H1 (cell line): ENCODE data around the gene MARCHF10. TPM values are rescaled to one million over a fixed set of nuclear protein-coding genes. Genes with fewer than 3 reads are reported as not detected.

Experiments used
- CTCF ChIA-PET: fragments of 300-600 bp; sonication (Branson Sonifier 250); formaldehyde crosslinking; loops from one replicate; lab custom pipeline; 2021; ENCODE audit not compliant: partially characterized antibody; lab: Charles Lee
- POLR2A ChIA-PET: fragments of 300-600 bp; sonication (Branson Sonifier 250); formaldehyde crosslinking; loops from one replicate; lab custom pipeline; 2021; ENCODE audit warnings: inconsistent platforms; ENCODE audit not compliant: partially characterized antibody; lab: Charles Lee
- DNase-seq, 2 experiments: peaks; one replicate each; pipeline versions ENCODE4 v3.0.0 to v3.0.0-alpha.2; 2010 to 2022; ENCODE audit warnings: low spot score in 2 of 2, low read depth in 1 of 2, mixed read lengths in 1 of 2
- FAIRE-seq: peaks from 2 replicates; lab custom pipeline; 2011; peaks lifted over from hg19 to GRCh38; lab: Jason Lieb, UNC
- H2AFZ ChIP-seq: 2 replicates; pipeline ENCODE4 v1.8.1; 2012; ENCODE audit warnings: low read length, inconsistent platforms
- H2AK5ac ChIP-seq: 2 replicates; pipeline ENCODE4 v1.6.1; 2013; ENCODE audit warnings: low read depth, low read length
- H2BK120ac ChIP-seq: replicated peaks from 2 replicates; pipeline ENCODE3; 2013; ENCODE audit warnings: low read depth, low read length, inconsistent platforms
- H2BK12ac ChIP-seq: 2 replicates; pipeline ENCODE4 v1.6.1; 2013; ENCODE audit warnings: low read depth, low read length
- H2BK15ac ChIP-seq: 2 replicates; pipeline ENCODE4 v1.6.1; 2013; ENCODE audit warnings: low read length
- H2BK20ac ChIP-seq: 2 replicates; pipeline ENCODE4 v1.6.1; 2013; ENCODE audit warnings: low read length
- H2BK5ac ChIP-seq: 2 replicates; pipeline ENCODE4 v1.6.1; 2013; ENCODE audit warnings: low read depth, low read length
- H3K14ac ChIP-seq: 2 replicates; pipeline ENCODE4 v1.6.1; 2013; ENCODE audit warnings: inconsistent platforms; ENCODE audit not compliant: insufficient read length
- H3K18ac ChIP-seq: 2 replicates; pipeline ENCODE4 v1.6.1; 2013; ENCODE audit warnings: low read length; ENCODE audit errors: extremely low read depth
- H3K23ac ChIP-seq: 2 replicates; pipeline ENCODE4 v1.6.1; 2013; ENCODE audit warnings: inconsistent platforms; ENCODE audit not compliant: insufficient read length
- H3K23me2 ChIP-seq: 2 replicates; pipeline ENCODE4 v1.6.1; 2013; ENCODE audit warnings: low read depth, low read length
- H3K27ac ChIP-seq: 2 replicates; pipeline ENCODE4 v1.6.1; 2011; ENCODE audit warnings: low read depth, low read length, inconsistent platforms
- H3K27me3 ChIP-seq, 4 experiments: replicated peaks in 1 of 4; 1 replicate in 1 of 4; 2 replicates in 3 of 4; pipeline versions ENCODE4 v1.6.1 to v1.8.1; 2011 to 2013; ENCODE audit warnings: low read length in 3 of 4, mild to moderate bottlenecking in 3 of 4, inconsistent platforms in 2 of 4, mixed read lengths in 2 of 4, moderate library complexity in 1 of 4; ENCODE audit not compliant: control insufficient read depth in 3 of 4, insufficient read depth in 3 of 4; ENCODE audit errors: extremely low read depth in 1 of 4
- H3K36me3 ChIP-seq, 4 experiments: 2 replicates each; pipeline versions ENCODE4 v1.6.1 to v1.8.1; 2011 to 2013; ENCODE audit warnings: mild to moderate bottlenecking in 4 of 4, low read length in 3 of 4, moderate library complexity in 2 of 4, control low read depth in 1 of 4, inconsistent platforms in 1 of 4; ENCODE audit not compliant: insufficient read depth in 4 of 4, control insufficient read depth in 2 of 4
- H3K4ac ChIP-seq: replicated peaks from 2 replicates; pipeline ENCODE3; 2013; ENCODE audit warnings: low read length, low read depth, mixed read lengths, inconsistent platforms; ENCODE audit not compliant: insufficient read length
- H3K4me1 ChIP-seq, 4 experiments: replicated peaks in 1 of 4; 1 replicate in 1 of 4; 2 replicates in 3 of 4; pipeline versions ENCODE4 v1.6.1 to v1.8.1; 2011 to 2013; ENCODE audit warnings: low read length in 3 of 4, inconsistent platforms in 2 of 4, mixed read lengths in 1 of 4; ENCODE audit not compliant: insufficient read depth in 4 of 4, control insufficient read depth in 3 of 4
- H3K4me2 ChIP-seq, 2 experiments: 2 replicates each; pipeline versions ENCODE4 v1.6.1 to v1.8.1; 2011 to 2013; ENCODE audit warnings: low read depth in 2 of 2, low read length in 2 of 2, control low read depth in 1 of 2, inconsistent platforms in 1 of 2, mild to moderate bottlenecking in 1 of 2; ENCODE audit not compliant: insufficient read depth in 1 of 2
- H3K4me3 ChIP-seq, 4 experiments: fragments of 200-600, 300-600 bp in 1 of 4; sonication (generic), shearing (Covaris generic), sonication (Bioruptor Twin) in 1 of 4; 2 replicates each; pipeline versions ENCODE4 v1.5.1 to v1.8.1; 2011 to 2016; ENCODE audit warnings: low read length in 4 of 4, low read depth in 3 of 4, control low read depth in 2 of 4, inconsistent platforms in 2 of 4, mild to moderate bottlenecking in 2 of 4, mixed read lengths in 1 of 4, moderate library complexity in 1 of 4; ENCODE audit not compliant: insufficient read depth in 2 of 4; ENCODE audit errors: extremely low read depth in 1 of 4
- H3K56ac ChIP-seq: replicated peaks from 2 replicates; pipeline ENCODE3; 2013; ENCODE audit warnings: low read depth, mild to moderate bottlenecking, mixed read lengths, low read length, inconsistent platforms; ENCODE audit not compliant: insufficient read length
- H3K79me1 ChIP-seq: 2 replicates; pipeline ENCODE4 v1.6.1; 2013; ENCODE audit warnings: low read depth, low read length, control low read depth
- H3K79me2 ChIP-seq, 2 experiments: 2 replicates each; pipeline versions ENCODE4 v1.6.1 to v1.8.1; 2012 to 2013; ENCODE audit warnings: low read length in 2 of 2, mild to moderate bottlenecking in 2 of 2, inconsistent platforms in 1 of 2; ENCODE audit not compliant: insufficient read depth in 2 of 2, control insufficient read depth in 1 of 2
- H3K9ac ChIP-seq, 4 experiments: replicated peaks in 1 of 4; 1 replicate in 1 of 4; 2 replicates in 3 of 4; pipeline versions ENCODE4 v1.6.1 to v1.8.1; 2011 to 2013; ENCODE audit warnings: low read depth in 3 of 4, low read length in 3 of 4, control low read depth in 2 of 4, mild to moderate bottlenecking in 2 of 4, moderate library complexity in 2 of 4, inconsistent platforms in 1 of 4; ENCODE audit errors: extremely low read depth in 1 of 4
- H3K9me3 ChIP-seq, 2 experiments: 2 replicates each; pipeline versions ENCODE4 v1.6.1 to v1.8.1; 2012 to 2013; ENCODE audit warnings: mild to moderate bottlenecking in 2 of 2, moderate library complexity in 2 of 2, control low read depth in 1 of 2, inconsistent platforms in 1 of 2, low read depth in 1 of 2, low read length in 1 of 2, mixed read lengths in 1 of 2; ENCODE audit not compliant: insufficient read depth in 2 of 2
- H4K20me1 ChIP-seq, 2 experiments: replicated peaks in 1 of 2; 2 replicates each; pipeline versions ENCODE3 to v1.8.1; 2011 to 2013; ENCODE audit warnings: inconsistent platforms in 2 of 2, low read length in 2 of 2, mild to moderate bottlenecking in 1 of 2; ENCODE audit not compliant: insufficient read depth in 2 of 2, control insufficient read depth in 1 of 2
- H4K5ac ChIP-seq: 2 replicates; pipeline ENCODE4 v1.6.1; 2013; ENCODE audit warnings: low read length, low read depth, mixed read lengths, inconsistent platforms; ENCODE audit not compliant: insufficient read length
- H4K8ac ChIP-seq: 2 replicates; pipeline ENCODE4 v1.8.0; 2013; ENCODE audit warnings: mild to moderate bottlenecking, moderate library complexity, low read length, inconsistent platforms; ENCODE audit not compliant: insufficient read depth; ENCODE audit errors: extremely low read depth
- H4K91ac ChIP-seq: replicated peaks from 2 replicates; pipeline ENCODE3; 2013; ENCODE audit warnings: low read length, mixed read lengths, inconsistent platforms; ENCODE audit not compliant: insufficient read length
- ATF3 ChIP-seq: IDR thresholded peaks from 2 replicates; pipeline ENCODE4 v1.6.1; 2011; ENCODE audit warnings: low read depth, mild to moderate bottlenecking, low read length; ENCODE audit not compliant: insufficient read depth
- BACH1 ChIP-seq: IDR thresholded peaks from 2 replicates; pipeline ENCODE4 v1.6.1; 2012; ENCODE audit warnings: low read length, improper control_type of control experiment
- CBX8 ChIP-seq: fragments of 300-800, 300-1000 bp; sonication (generic); IDR thresholded peaks from 2 replicates; pipeline ENCODE4 v1.7.1; 2016; ENCODE audit warnings: low read depth, low read length, borderline replicate concordance
- CHD2 ChIP-seq: IDR thresholded peaks from 2 replicates; pipeline ENCODE4 v1.6.1; 2012; ENCODE audit warnings: low read length, improper control_type of control experiment
- EGR1 ChIP-seq: IDR thresholded peaks from 2 replicates; pipeline ENCODE4 v1.6.1; 2011; ENCODE audit warnings: low read depth, low read length, borderline replicate concordance
- EZH2 ChIP-seq: fragments of 200-600 bp; sonication (generic); IDR thresholded peaks from 2 replicates; pipeline ENCODE4 v1.7.1; 2012; ENCODE audit warnings: low read depth, mild to moderate bottlenecking, moderate library complexity, low read length, inconsistent platforms; ENCODE audit not compliant: severe bottlenecking
- HDAC6 ChIP-seq: IDR thresholded peaks from one replicate; pipeline ENCODE4 v1.7.1; 2012; ENCODE audit warnings: low read depth, mild to moderate bottlenecking, inconsistent platforms, low read length, moderate library complexity
- NANOG ChIP-seq: IDR thresholded peaks from 2 replicates; pipeline ENCODE4 v1.6.1; 2011; ENCODE audit warnings: low read length, low read depth, mild to moderate bottlenecking, inconsistent platforms; ENCODE audit not compliant: insufficient read depth, poor library complexity, severe bottlenecking
- NRF1 ChIP-seq: IDR thresholded peaks from 2 replicates; pipeline ENCODE4 v1.6.1; 2011; ENCODE audit warnings: mild to moderate bottlenecking, low read depth, low read length, improper control_type of control experiment
- PHF8 ChIP-seq: fragments of 200-600 bp; sonication (generic); conservative IDR thresholded peaks from 2 replicates; pipeline ENCODE4 v1.7.1; 2012; ENCODE audit warnings: low read depth, mild to moderate bottlenecking, inconsistent platforms, low read length, moderate library complexity
- POLR2A ChIP-seq, 2 experiments: IDR thresholded peaks; 1 replicate in 1 of 2; 2 replicates in 1 of 2; pipeline ENCODE4 v1.6.1; 2011; ENCODE audit warnings: low read depth in 2 of 2, low read length in 2 of 2, mild to moderate bottlenecking in 2 of 2; ENCODE audit errors: control extremely low read depth in 1 of 2
- RAD21 ChIP-seq, 2 experiments: IDR thresholded peaks in 1 of 2; conservative IDR thresholded peaks in 1 of 2; 2 replicates each; pipeline ENCODE4 v1.6.1; 2011; ENCODE audit warnings: low read depth in 2 of 2, low read length in 2 of 2, improper control_type of control experiment in 1 of 2, inconsistent platforms in 1 of 2, mild to moderate bottlenecking in 1 of 2, moderate library complexity in 1 of 2
- RBBP5 ChIP-seq: IDR thresholded peaks from 2 replicates; pipeline ENCODE4 v1.7.1; 2012; ENCODE audit warnings: low read depth, mild to moderate bottlenecking, inconsistent platforms, low read length, moderate library complexity, borderline replicate concordance
- RXRA ChIP-seq: IDR thresholded peaks from 2 replicates; pipeline ENCODE4 v1.6.1; 2011; ENCODE audit warnings: low read depth, mild to moderate bottlenecking, low read length, moderate library complexity; ENCODE audit not compliant: insufficient read depth
- SP4 ChIP-seq: IDR thresholded peaks from 2 replicates; pipeline ENCODE4 v1.6.1; 2012; ENCODE audit warnings: low read length, inconsistent platforms
- WGBS, 2 experiments: shearing (Covaris generic) in 1 of 2; methylation state at CpG; one replicate each; pipeline versions ENCODE4 v1.1.6 to v1.1.7; 2013 to 2015; ENCODE audit warnings: low lambda C conversion rate in 2 of 2, mixed read lengths in 2 of 2, inconsistent platforms in 1 of 2, low coverage in 1 of 2, missing lambda C conversion rate in 1 of 2; ENCODE audit not compliant: insufficient replicate concordance in 2 of 2, insufficient coverage in 1 of 2, insufficient read length in 1 of 2; ENCODE audit errors: extremely low coverage in 1 of 2, missing lambda C conversion rate in 1 of 2; 5-methylcytosine and 5-hydroxymethylcytosine counted together
- polyA plus RNA-seq, 7 experiments: library from polyadenylated mRNA; depleted of rRNA in 3 of 7; stranded (reverse) in 5 of 7; unstranded in 2 of 7; fragments of >200 nt in 5 of 7; fragments of 200-250 nt in 2 of 7; gene quantifications; 1 replicate in 5 of 7; 2 replicates in 1 of 7; 4 replicates in 1 of 7; pipeline versions ENCODE4 v1.2.1 to v1.2.3, GENCODE V29; 2011 to 2013; ENCODE audit warnings: missing spikeins in 2 of 7, mixed read lengths in 2 of 7
- total RNA-seq: library from RNA; stranded (reverse); fragmentation: NEBNext Ultra II Directional; extraction: Animal tissue kit (Norgen Biotek cat#: 25700); gene quantifications from 2 replicates; pipeline ENCODE4 v1.2.1, GENCODE V29; 2021

MARCHF10 gene
- total and polyA plus RNA-seq, 2 of the 8 experiments (the other 6 are each of a cell fraction or from before 2014, with no cell fraction given): 0.48 to 0.73 TPM

GRCh38 chr17:62746941-62747340 lies 61.2 kb downstream of the MARCHF10 start:
- Histone ChIP-seq H2BK15ac (no peak overlapping the region), H3K79me2 (no peaks in the 10 kb centered on the region), H3K4me3 (no peak overlapping the region), H4K91ac (no peak overlapping the region), H3K4me1 (peaks cover 0 to 13% (median 10%) of the 10 kb centered on the region in 4 experiments; a peak in 5 of 7 replicates), H3K36me3 (no peaks in the 10 kb centered on the region), H3K9me3 (no peaks in the 10 kb centered on the region), H3K14ac (no peak overlapping the region), H3K4me2 (no peak overlapping the region), H4K5ac (no peak overlapping the region), H3K56ac (no peak overlapping the region), H2AK5ac (no peak overlapping the region), H2BK120ac (no peak overlapping the region), H4K8ac (no peak overlapping the region), H2BK12ac (no peak overlapping the region), H3K9ac (no peak overlapping the region), H4K20me1 (no peaks in the 10 kb centered on the region), H2BK20ac (no peak overlapping the region), H3K4ac (no peak overlapping the region), H3K27me3 (no peaks in the 10 kb centered on the region), H2BK5ac (no peak overlapping the region), H3K23ac (no peak overlapping the region), H3K18ac (no peak overlapping the region), H2AFZ (no peak overlapping the region), H3K79me1 (no peaks in the 10 kb centered on the region), H3K23me2 (no peaks in the 10 kb centered on the region), H3K27ac (no peak overlapping the region)
- FAIRE-seq (no peak), DNase-seq (no peak)
- TF ChIP-seq RAD21 (IDR thresholded peaks at IDR 0.05 in 1 of 2, conservative IDR thresholded peaks at IDR 0.05 in 1 of 2; ENCODE audit: low read depth in 2 of 2, low read length in 2 of 2) (no peak), SP4 (no peak), CBX8 (no peak), CHD2 (no peak), ATF3 (no peak), RBBP5 (no peak), EZH2 (no peak), BACH1 (no peak), EGR1 (no peak), NANOG (no peak), PHF8 (no peak), NRF1 (no peak), POLR2A (IDR thresholded peaks at IDR 0.05; ENCODE audit: control extremely low read depth in 1 of 2, low read depth in 2 of 2, low read length in 2 of 2) (no peak), RXRA (no peak), HDAC6 (no peak)
- ChIA-PET CTCF (no interaction called here), POLR2A (no interaction called here)
- WGBS, 2 experiments: 78% methylated on average over 8 of the region's 8 CpGs; no CpG with 5 or more reads in 1 of the 2 experiments
